Mucosa of rectum (tissue), 2 donors: Measurements from ENCODE around the gene ROR2.

Experiments
- H3K27ac ChIP-seq, 2 donors: one replicate each; pipeline ENCODE4 v1.7.0; 2013; ENCODE audit warnings: inconsistent platforms in 2 of 2, low read depth in 2 of 2, low read length in 2 of 2
- H3K27me3 ChIP-seq, 2 donors: one replicate each; pipeline ENCODE4 v1.7.0; 2013; ENCODE audit warnings: low read length in 2 of 2; ENCODE audit not compliant: control insufficient read depth in 2 of 2, insufficient read depth in 2 of 2
- H3K36me3 ChIP-seq, 2 donors: one replicate each; pipeline ENCODE4 v1.7.0; 2013; ENCODE audit warnings: low read length in 2 of 2; ENCODE audit not compliant: control insufficient read depth in 2 of 2, insufficient read depth in 2 of 2
- H3K4me1 ChIP-seq, 2 donors: one replicate each; pipeline ENCODE4 v1.7.0; 2013; ENCODE audit warnings: low read length in 2 of 2, mild to moderate bottlenecking in 1 of 2; ENCODE audit not compliant: control insufficient read depth in 2 of 2, insufficient read depth in 2 of 2
- H3K4me3 ChIP-seq, 2 donors: one replicate each; pipeline ENCODE4 v1.7.0; 2013; ENCODE audit warnings: low read length in 2 of 2
- H3K9ac ChIP-seq, 2 donors: one replicate each; pipeline ENCODE4 v1.7.0; 2013; ENCODE audit warnings: low read length in 2 of 2, low read depth in 1 of 2, mild to moderate bottlenecking in 1 of 2
- H3K9me3 ChIP-seq, 2 donors: one replicate each; pipeline ENCODE4 v1.7.0; 2013; ENCODE audit warnings: low read length in 2 of 2; ENCODE audit not compliant: control insufficient read depth in 2 of 2
- donor health status: healthy.
- donor health status: Normal muscosa, but diverticular disease.

The ROR2 gene

GRCh38 chr9:91726406-91727100 lies 223.5 kb downstream of the ROR2 start:
- Histone ChIP-seq H3K36me3 (peaks cover 0 to 3% of the 10 kb centered on the region in 2 donors), H3K9ac (no peak overlapping the region), H3K4me1 (no peaks in the 10 kb centered on the region), H3K27ac (no peak overlapping the region), H3K4me3 (no peak overlapping the region), H3K27me3 (no peaks in the 10 kb centered on the region), H3K9me3 (no peaks in the 10 kb centered on the region)

GRCh38 chr9:91725651-91726050 lies 224.4 kb downstream of the ROR2 start:
- no peaks in the 10 kb centered on the region for H3K27me3 ChIP-seq
- peaks cover 0 to 3% of the 10 kb centered on the region in 2 donors for H3K36me3 ChIP-seq
- no peak overlapping the region for H3K27ac ChIP-seq
- H3K4me1 ChIP-seq, result no peaks in the 10 kb centered on the region
- H3K4me3 ChIP-seq, result no peak overlapping the region
- H3K9ac ChIP-seq, result no peak overlapping the region
- no peaks in the 10 kb centered on the region for H3K9me3 ChIP-seq

GRCh38 chr9:91724609-91725505 lies 225.2 kb downstream of the ROR2 start:
- Histone ChIP-seq H3K9ac (no peak overlapping the region), H3K36me3 (peaks cover 0 to 3% of the 10 kb centered on the region in 2 donors), H3K27ac (no peak overlapping the region), H3K4me1 (no peaks in the 10 kb centered on the region), H3K4me3 (no peak overlapping the region), H3K9me3 (no peaks in the 10 kb centered on the region), H3K27me3 (no peaks in the 10 kb centered on the region)

GRCh38 chr9:91724068-91724440 lies 226.0 kb downstream of the ROR2 start:
- no peaks in the 10 kb centered on the region for H3K27me3 ChIP-seq
- H3K4me3 ChIP-seq, result no peak overlapping the region
- H3K9me3 ChIP-seq, result no peaks in the 10 kb centered on the region
- H3K4me1 ChIP-seq, result no peaks in the 10 kb centered on the region
- H3K9ac ChIP-seq, result no peak overlapping the region
- no peak overlapping the region for H3K27ac ChIP-seq
- H3K36me3 ChIP-seq, result peaks cover 0 to 3% of the 10 kb centered on the region in 2 donors

- no peaks in the 10 kb centered on the region for H3K9me3 ChIP-seq
- no peaks in the 10 kb centered on the region for H3K4me1 ChIP-seq
- H3K9ac ChIP-seq, result no peak overlapping the region
- H3K27me3 ChIP-seq, result no peaks in the 10 kb centered on the region
- H3K36me3 ChIP-seq, result peaks cover 0 to 3% of the 10 kb centered on the region in 2 donors
- no peak overlapping the region for H3K27ac ChIP-seq
- no peak overlapping the region for H3K4me3 ChIP-seq
These were observed 226.5 kb downstream of the ROR2 start for GRCh38 chr9:91723420-91724067.

GRCh38 chr9:91720751-91721705 lies 229.0 kb downstream of the ROR2 start:
- peaks cover 0 to 2% of the 10 kb centered on the region in 2 donors for H3K27me3 ChIP-seq
- no peak overlapping the region for H3K27ac ChIP-seq
- peaks cover 0 to 3% of the 10 kb centered on the region in 2 donors for H3K36me3 ChIP-seq
- H3K9me3 ChIP-seq, result peaks cover 0 to 2% of the 10 kb centered on the region in 2 donors
- H3K4me1 ChIP-seq, result no peaks in the 10 kb centered on the region
- no peak overlapping the region for H3K9ac ChIP-seq
- H3K4me3 ChIP-seq, result no peak overlapping the region

- Histone ChIP-seq H3K9me3 (peaks cover 0 to 2% of the 10 kb centered on the region in 2 donors), H3K4me1 (no peaks in the 10 kb centered on the region), H3K36me3 (peaks cover 0 to 3% of the 10 kb centered on the region in 2 donors), H3K27ac (no peak overlapping the region), H3K4me3 (no peak overlapping the region), H3K9ac (no peak overlapping the region), H3K27me3 (peaks cover 0 to 2% of the 10 kb centered on the region in 2 donors)
These were observed 229.7 kb downstream of the ROR2 start for GRCh38 chr9:91720313-91720712.

GRCh38 chr9:91718071-91718470 lies 232.0 kb downstream of the ROR2 start:
- Histone ChIP-seq H3K27ac (no peak overlapping the region), H3K9ac (no peak overlapping the region), H3K4me1 (no peaks in the 10 kb centered on the region), H3K36me3 (peaks cover 0 to 3% of the 10 kb centered on the region in 2 donors), H3K4me3 (no peak overlapping the region), H3K9me3 (peaks cover 0 to 2% of the 10 kb centered on the region in 2 donors), H3K27me3 (peaks cover 0 to 2% of the 10 kb centered on the region in 2 donors)

GRCh38 chr9:91716815-91717214 lies 233.2 kb downstream of the ROR2 start:
- Histone ChIP-seq H3K9ac (no peak overlapping the region), H3K36me3 (no peaks in the 10 kb centered on the region), H3K27me3 (peaks cover 0 to 2% of the 10 kb centered on the region in 2 donors), H3K4me3 (no peak overlapping the region), H3K4me1 (no peaks in the 10 kb centered on the region), H3K9me3 (peaks cover 0 to 2% of the 10 kb centered on the region in 2 donors), H3K27ac (no peak overlapping the region)
